PFSK-1 (cell line): ENCODE data around the gene ZSCAN23.

Source experiments
- FOXP2 ChIP-seq: optimal IDR thresholded peaks from 2 replicates; pipeline ENCODE3; 2011; ENCODE audit warnings: borderline replicate concordance, control low read depth, inconsistent platforms; ENCODE audit not compliant: insufficient read depth; ENCODE audit errors: extremely low read length, extremely low read depth
- POLR2AphosphoS5 ChIP-seq: IDR thresholded peaks from 2 replicates; pipeline ENCODE4 v1.6.1; 2012; ENCODE audit warnings: low read depth, mild to moderate bottlenecking, control low read depth, low read length, moderate library complexity
- REST ChIP-seq, 2 experiments: IDR thresholded peaks; 2 replicates each; pipeline versions ENCODE4 v1.6.1 to v1.8.0; 2011 to 2012; ENCODE audit warnings: low read depth in 2 of 2, low read length in 2 of 2, control low read depth in 1 of 2, inconsistent platforms in 1 of 2, mild to moderate bottlenecking in 1 of 2, moderate library complexity in 1 of 2; ENCODE audit not compliant: insufficient read depth in 1 of 2
- SIN3A ChIP-seq: IDR thresholded peaks from 2 replicates; pipeline ENCODE4 v1.6.1; 2012; ENCODE audit warnings: mild to moderate bottlenecking, low read length, moderate library complexity, borderline replicate concordance; ENCODE audit not compliant: insufficient read depth
- TAF1 ChIP-seq: IDR thresholded peaks from 2 replicates; pipeline ENCODE4 v1.6.1; 2012; ENCODE audit warnings: low read length, control low read depth, borderline replicate concordance; ENCODE audit not compliant: insufficient read depth

ZSCAN23 gene

GRCh38 chr6:28393912-28394662, 49.2 kb downstream of the ZSCAN23 start:
- TF ChIP-seq SIN3A = no peak
- TF ChIP-seq FOXP2 = no peak
- no peak for TF ChIP-seq POLR2AphosphoS5
- TF ChIP-seq REST (IDR thresholded peaks at IDR 0.05; ENCODE audit: insufficient read depth in 1 of 2, low read depth in 2 of 2, low read length in 2 of 2) = no peak
- no peak for TF ChIP-seq TAF1

GRCh38 chr6:28390688-28391087, 52.6 kb downstream of the ZSCAN23 start:
- TF ChIP-seq FOXP2 = no peak
- no peak for TF ChIP-seq TAF1
- no peak for TF ChIP-seq SIN3A
- TF ChIP-seq POLR2AphosphoS5 = no peak
- no peak for TF ChIP-seq REST (IDR thresholded peaks at IDR 0.05; ENCODE audit: insufficient read depth in 1 of 2, low read depth in 2 of 2, low read length in 2 of 2)

GRCh38 chr6:28384143-28384533, 59.2 kb downstream of the ZSCAN23 start:
- TF ChIP-seq TAF1 (no peak), FOXP2 (no peak), POLR2AphosphoS5 (no peak), REST (IDR thresholded peaks at IDR 0.05; ENCODE audit: insufficient read depth in 1 of 2, low read depth in 2 of 2, low read length in 2 of 2) (no peak), SIN3A (no peak)

- TF ChIP-seq POLR2AphosphoS5 (peak; percentile 76; the same call in 1 of the 2 replicates), FOXP2 (no peak), REST (IDR thresholded peaks at IDR 0.05; ENCODE audit: insufficient read depth in 1 of 2, low read depth in 2 of 2, low read length in 2 of 2) (0 out of 4 replicates have a peak, but pooled peaks of 1 of the 2 experiments have one; percentile 31), TAF1 (peak; percentile 36; the same call in 1 of the 2 replicates)
These were observed 59.8 kb downstream of the ZSCAN23 start for GRCh38 chr6:28383235-28384142.
